RKO (cell line): ENCODE measurements around the gene ATRNL1.

Source experiments
- DNase-seq: peaks from one replicate; pipeline ENCODE4 v3.0.0-alpha.2; 2016; ENCODE audit warnings: low spot score

The ATRNL1 gene

GRCh38 chr10:115988380-115988779, 895.2 kb downstream of the ATRNL1 start:
- no peak for DNase-seq

GRCh38 chr10:115989621-115990020, 896.5 kb downstream of the ATRNL1 start:
- no peak for DNase-seq

- no peak for DNase-seq
Measured at GRCh38 chr10:115992236-115992986, 899.2 kb downstream of the ATRNL1 start.

GRCh38 chr10:115996031-115996430, 902.9 kb downstream of the ATRNL1 start:
- no peak for DNase-seq

GRCh38 chr10:115998301-115998700, 905.1 kb downstream of the ATRNL1 start:
- DNase-seq, result no peak
